K562 (cell line): ENCODE data around the gene CLEC2B. TPM values are rescaled to one million over a fixed set of nuclear protein-coding genes. Genes with fewer than 3 reads are reported as not detected.

Experiments used
- ATAC-seq: fragments of 200-7000 bp; cut with Tn5 transposase; 3 replicates; pipeline ENCODE4 v1.9.1; 2020; ENCODE audit warnings: moderate library complexity
- BruUV-seq: library from RNA; stranded (reverse); fragments of 400-500 nt; replicated peaks from 2 replicates; lab custom pipeline; 2021; lab: Mats Ljungman, UMichigan
- CTCF ChIA-PET: fragments of 300-600 bp; formaldehyde crosslinking; extraction: SDS; loops from one replicate; lab custom pipeline; 2021; ENCODE audit warnings: low intra/inter-chr PET ratio; lab: Yijun Ruan, JAX
- POLR2A ChIA-PET: fragments of 300-600, 350-650 bp; sonication (Branson Sonifier 250); formaldehyde crosslinking; extraction: SDS; loops from one replicate; lab custom pipeline; 2021; ENCODE audit warnings: antibody characterized with exemption, inconsistent platforms; lab: Yijun Ruan, JAX
- DNase-seq, 4 experiments: peaks; one replicate each; pipeline versions ENCODE4 v3.0.0 to v3.0.0-alpha.2; 2011 to 2018; ENCODE audit warnings: low spot score in 3 of 4, mixed read lengths in 3 of 4; ENCODE audit errors: extremely low read depth in 1 of 4
- FAIRE-seq: peaks from 2 replicates; lab custom pipeline; 2011; peaks lifted over from hg19 to GRCh38; lab: Jason Lieb, UNC
- H2AFZ ChIP-seq: 2 replicates; pipeline ENCODE4 v1.6.0; 2011; ENCODE audit warnings: low read depth, low read length, control low read depth, inconsistent platforms
- H3K27ac ChIP-seq: fragments of 200-600 bp; 3 replicates; pipeline ENCODE4 v1.8.0; 2011; ENCODE audit warnings: low read depth, mild to moderate bottlenecking, control low read depth, inconsistent platforms, low read length, moderate library complexity, mixed read lengths; ENCODE audit errors: extremely low read depth
- H3K27me3 ChIP-seq, 2 experiments: fragments of 300-600 bp in 1 of 2; 2 replicates in 1 of 2; 3 replicates in 1 of 2; pipeline versions ENCODE4 v1.6.0 to v1.8.0; 2011; ENCODE audit warnings: inconsistent platforms in 2 of 2, low read length in 2 of 2, mild to moderate bottlenecking in 1 of 2, mixed read lengths in 1 of 2, moderate library complexity in 1 of 2; ENCODE audit not compliant: control insufficient read depth in 2 of 2, insufficient read depth in 2 of 2
- H3K36me3 ChIP-seq: fragments of 300-600 bp; 3 replicates; pipeline ENCODE4 v1.8.0; 2011; ENCODE audit warnings: mild to moderate bottlenecking, low read length, inconsistent platforms; ENCODE audit not compliant: control insufficient read depth, insufficient read depth
- H3K4me1 ChIP-seq, 2 experiments: fragments of 200-600 bp in 1 of 2; replicated peaks in 1 of 2; 2 replicates in 1 of 2; 3 replicates in 1 of 2; pipeline versions ENCODE4 v1.5.1 to v1.8.0; 2011; ENCODE audit warnings: inconsistent platforms in 2 of 2, low read length in 2 of 2, mild to moderate bottlenecking in 1 of 2, mixed read lengths in 1 of 2, moderate library complexity in 1 of 2; ENCODE audit not compliant: control insufficient read depth in 2 of 2, insufficient read depth in 2 of 2
- H3K4me2 ChIP-seq: 2 replicates; pipeline ENCODE4 v1.6.1; 2011; ENCODE audit warnings: low read length, control low read depth, inconsistent platforms, mixed read lengths; ENCODE audit not compliant: insufficient read depth
- H3K4me3 ChIP-seq: fragments of 200-600 bp; sonication (generic), shearing (Covaris generic); 2 replicates; pipeline ENCODE4 v1.5.1; 2016; ENCODE audit warnings: control low read depth, inconsistent platforms
- H3K79me2 ChIP-seq: fragments of 200-600 bp; 3 replicates; pipeline ENCODE4 v1.8.0; 2011; ENCODE audit warnings: low read length, inconsistent platforms; ENCODE audit not compliant: control insufficient read depth, insufficient read depth
- H3K9ac ChIP-seq, 2 experiments: 2 replicates each; pipeline versions ENCODE4 v1.6.0 to v1.6.1; 2011; ENCODE audit warnings: low read depth in 2 of 2, low read length in 2 of 2, control low read depth in 1 of 2, inconsistent platforms in 1 of 2, mild to moderate bottlenecking in 1 of 2, mixed read lengths in 1 of 2; ENCODE audit not compliant: insufficient read depth in 1 of 2
- H3K9me1 ChIP-seq: one replicate; pipeline ENCODE4 v1.6.0; 2011; ENCODE audit warnings: inconsistent platforms, mild to moderate bottlenecking, low read length, moderate library complexity; ENCODE audit not compliant: control insufficient read depth, insufficient read depth
- H3K9me3 ChIP-seq: replicated peaks from 2 replicates; pipeline ENCODE4 v1.5.1; 2011; ENCODE audit warnings: low read depth, low read length, inconsistent platforms; ENCODE audit not compliant: control insufficient read depth, insufficient read depth
- H4K20me1 ChIP-seq: replicated peaks from 2 replicates; pipeline ENCODE4 v1.6.1; 2011; ENCODE audit warnings: low read length, inconsistent platforms, mixed read lengths; ENCODE audit not compliant: control insufficient read depth, insufficient read depth
- ATF6 ChIP-seq: sonication (generic); formaldehyde crosslinking; IDR thresholded peaks from 2 replicates; pipeline ENCODE4 v1.4.0; 2020; ENCODE audit warnings: mild to moderate bottlenecking, missing genetic modification reagents
- ATF7 ChIP-seq: fragments of 450-650 bp; IDR thresholded peaks from 2 replicates; pipeline ENCODE4 v1.7.1; 2014; ENCODE audit warnings: mild to moderate bottlenecking, moderate library complexity
- CBX8 ChIP-seq: fragments of 200-600 bp; sonication (generic); IDR thresholded peaks from 2 replicates; pipeline ENCODE4 v1.6.1; 2012; ENCODE audit warnings: borderline replicate concordance, mixed run types, low read depth, mild to moderate bottlenecking, moderate library complexity, mixed read lengths, low read length, control low read depth, inconsistent platforms; ENCODE audit not compliant: poor library complexity, severe bottlenecking; ENCODE audit errors: extremely low read depth
- CREB1 ChIP-seq, 2 experiments: sonication (generic) in 1 of 2; formaldehyde crosslinking in 1 of 2; IDR thresholded peaks; 2 replicates each; pipeline versions ENCODE4 v1.6.1 to v1.8.0; 2012 to 2022; ENCODE audit warnings: inconsistent platforms in 1 of 2, mild to moderate bottlenecking in 1 of 2, missing genetic modification reagents in 1 of 2, moderate library complexity in 1 of 2
- CTCF ChIP-seq, 3 experiments: IDR thresholded peaks in 2 of 3; conservative IDR thresholded peaks in 1 of 3; 2 replicates each; pipeline ENCODE4 v1.5.1; 2011 to 2012; ENCODE audit warnings: low read length in 3 of 3, mild to moderate bottlenecking in 3 of 3, control low read depth in 2 of 3, improper control_type of control experiment in 1 of 3, inconsistent platforms in 1 of 3, low read depth in 1 of 3, mixed read lengths in 1 of 3, moderate library complexity in 1 of 3; ENCODE audit not compliant: insufficient read depth in 2 of 3
- DNMT1 ChIP-seq: fragments of 450-650 bp; IDR thresholded peaks from 2 replicates; pipeline ENCODE4 v1.6.1; 2016; ENCODE audit warnings: antibody characterized with exemption, mild to moderate bottlenecking
- E4F1 ChIP-seq: fragments of 250-450 bp; sonication (Bioruptor Pico); IDR thresholded peaks from 2 replicates; pipeline ENCODE4 v1.5.0; 2021; ENCODE audit warnings: mild to moderate bottlenecking, borderline replicate concordance
- FIP1L1 ChIP-seq: fragments of 200-400 bp; formaldehyde crosslinking; IDR thresholded peaks from 2 replicates; pipeline ENCODE4 v1.6.1; 2018; ENCODE audit warnings: mild to moderate bottlenecking, low read depth, low read length; ENCODE audit not compliant: poor library complexity, severe bottlenecking
- L3MBTL2 ChIP-seq: fragments of 450-650 bp; IDR thresholded peaks from 2 replicates; pipeline ENCODE4 v1.6.1; 2016; ENCODE audit warnings: mild to moderate bottlenecking, moderate library complexity
- MCM7 ChIP-seq, 2 experiments: fragments of 450-650 bp; IDR thresholded peaks; 2 replicates each; pipeline ENCODE4 v1.6.1; 2016 to 2018
- NFATC3 ChIP-seq: fragments of 450-650 bp; IDR thresholded peaks from 2 replicates; pipeline ENCODE4 v1.6.1; 2017; ENCODE audit warnings: mild to moderate bottlenecking
- SREBF1 ChIP-seq: fragments of 150-350 bp; IDR thresholded peaks from 2 replicates; pipeline ENCODE4 v1.6.1; 2014; ENCODE audit warnings: antibody characterized with exemption, low read depth, low read length, borderline replicate concordance
- SRSF9 ChIP-seq: fragments of 200-400 bp; formaldehyde crosslinking; IDR thresholded peaks from 2 replicates; pipeline ENCODE4 v1.6.1; 2017; ENCODE audit warnings: low read depth, low read length, borderline replicate concordance
- ZBTB8A ChIP-seq: fragments of 450-650 bp; IDR thresholded peaks from 2 replicates; pipeline ENCODE4 v1.6.1; 2018; ENCODE audit warnings: mild to moderate bottlenecking, moderate library complexity; ENCODE audit not compliant: partially characterized antibody
- ZNF140 ChIP-seq: fragments of 250-450 bp; sonication (Bioruptor Pico); IDR thresholded peaks from 2 replicates; pipeline ENCODE4 v1.8.0; 2021; ENCODE audit warnings: moderate library complexity, mild to moderate bottlenecking, inconsistent platforms
- ZNF785 ChIP-seq: fragments of 250-450 bp; sonication (Bioruptor Pico); IDR thresholded peaks from 2 replicates; pipeline ENCODE4 v1.4.0; 2020; ENCODE audit warnings: mild to moderate bottlenecking
- WGBS: fragments of 100-300 bp; shearing (Covaris generic); methylation state at CpG from one replicate; pipeline ENCODE4 v1.1.6; 2016; ENCODE audit warnings: low coverage, mixed read lengths; ENCODE audit not compliant: insufficient coverage; ENCODE audit errors: missing lambda C conversion rate; 5-methylcytosine and 5-hydroxymethylcytosine counted together
- in situ Hi-C: fragments of 300-500 bp; cut with MboI; formaldehyde crosslinking; loops from 4 replicates; pipeline ENCODE4 v1.15.0; 2018; ENCODE audit warnings: inconsistent platforms, mixed read lengths
- intact Hi-C: fragments of 100-400 bp; cut with micrococcal nuclease; formaldehyde crosslinking; loops from 2 replicates; pipeline ENCODE4 v1.14.2; 2022
- polyA plus RNA-seq, 8 experiments: library from polyadenylated mRNA; depleted of rRNA in 4 of 8; stranded (reverse) in 5 of 8; unstranded in 3 of 8; fragments of >200 nt; fragmentation: Nextera tagmentation in 2 of 8; fragmentation: Illumina TruSeq in 1 of 8; extraction: Ambion mirVana in 2 of 8; extraction: Trizol in 1 of 8; gene quantifications; 2 replicates each; pipeline versions ENCODE4 v1.2.1 to v1.2.3, GENCODE V29; 2011 to 2014; ENCODE audit warnings: inconsistent platforms in 1 of 8, missing spikeins in 1 of 8
- total RNA-seq, 7 experiments: library from RNA; depleted of rRNA in 6 of 7; stranded (reverse); fragments of >200 nt in 6 of 7; fragmentation: Illumina TruSeq in 2 of 7; extraction: Trizol in 2 of 7; gene quantifications; 2 replicates each; pipeline versions ENCODE4 v1.2.1 to v1.2.3, GENCODE V29; 2011 to 2021; ENCODE audit warnings: low replicate concordance in 1 of 7

The CLEC2B gene
- total and polyA plus RNA-seq, 9 of the 15 experiments (the other 6 are each of a cell fraction or from before 2014, with no cell fraction given): 1.3 to 5.9 (median 2.9) TPM

GRCh38 chr12:9848899-9849298, 20.3 kb downstream of the CLEC2B start (continued):
- no peak for TF ChIP-seq CBX8
- no peak for TF ChIP-seq CTCF (IDR thresholded peaks at IDR 0.05 in 2 of 3, conservative IDR thresholded peaks at IDR 0.05 in 1 of 3; ENCODE audit: insufficient read depth in 2 of 3, low read depth in 1 of 3, low read length in 3 of 3)
- no peak for TF ChIP-seq ZBTB8A
- no peak for TF ChIP-seq FIP1L1

- no peaks in the 10 kb centered on the region for H3K9me3 ChIP-seq
- H3K4me2 ChIP-seq: no peak overlapping the region
- ATAC-seq (no peak), DNase-seq (no peak), FAIRE-seq (no peak)
- WGBS: 3% methylated on average over 3 of the region's 3 CpGs
- no TSS peak for BruUV-seq
- H3K9ac ChIP-seq: no peak overlapping the region
- H3K27ac ChIP-seq: no peak overlapping the region
- in situ Hi-C loops (no loop called here), intact Hi-C loops (no loop called here)
- no peaks in the 10 kb centered on the region for H3K4me1 ChIP-seq
- no peak overlapping the region for H3K4me3 ChIP-seq
- H3K9me1 ChIP-seq: no peaks in the 10 kb centered on the region
- POLR2A ChIA-PET: no interaction called here
- no peaks in the 10 kb centered on the region for H3K36me3 ChIP-seq
- H3K27me3 ChIP-seq: no peaks in the 10 kb centered on the region
- H4K20me1 ChIP-seq: no peaks in the 10 kb centered on the region
- no peaks in the 10 kb centered on the region for H3K79me2 ChIP-seq
- CTCF ChIA-PET: no interaction called here
- H2AFZ ChIP-seq: no peak overlapping the region
- TF ChIP-seq ZNF785 (CRISPR knock-in tag) (no peak), L3MBTL2 (no peak), ZNF140 (CRISPR knock-in tag) (no peak), ATF6 (CRISPR knock-in tag) (no peak), DNMT1 (no peak), MCM7 (IDR thresholded peaks at IDR 0.05) (no peak), SRSF9 (no peak), ATF7 (no peak), E4F1 (CRISPR knock-in tag) (no peak), SREBF1 (no peak), CREB1 (IDR thresholded peaks at IDR 0.05) (no peak), CREB1 (CRISPR knock-in tag; IDR thresholded peaks at IDR 0.05) (no peak), FIP1L1 (no peak), NFATC3 (no peak)
These were observed 25.7 kb downstream of the CLEC2B start for GRCh38 chr12:9843407-9843806.
